Measurements from ENCODE around the gene DMRT3.

Gene DMRT3

GRCh38 chr9:970151-970996 is 6.1 kb upstream of the DMRT3 start:
- no peak for DNase-seq (ENCODE audit: low read depth in 2 of 3, low spot score in 2 of 3)

- DNase-seq (ENCODE audit: low read depth in 2 of 3, low spot score in 2 of 3): no peak
Observed at GRCh38 chr9:971901-972500, 4.5 kb upstream of the DMRT3 start.

GRCh38 chr9:972501-973294 is 3.8 kb upstream of the DMRT3 start:
- DNase-seq (ENCODE audit: low read depth in 2 of 3, low spot score in 2 of 3): no peak

DNA sequence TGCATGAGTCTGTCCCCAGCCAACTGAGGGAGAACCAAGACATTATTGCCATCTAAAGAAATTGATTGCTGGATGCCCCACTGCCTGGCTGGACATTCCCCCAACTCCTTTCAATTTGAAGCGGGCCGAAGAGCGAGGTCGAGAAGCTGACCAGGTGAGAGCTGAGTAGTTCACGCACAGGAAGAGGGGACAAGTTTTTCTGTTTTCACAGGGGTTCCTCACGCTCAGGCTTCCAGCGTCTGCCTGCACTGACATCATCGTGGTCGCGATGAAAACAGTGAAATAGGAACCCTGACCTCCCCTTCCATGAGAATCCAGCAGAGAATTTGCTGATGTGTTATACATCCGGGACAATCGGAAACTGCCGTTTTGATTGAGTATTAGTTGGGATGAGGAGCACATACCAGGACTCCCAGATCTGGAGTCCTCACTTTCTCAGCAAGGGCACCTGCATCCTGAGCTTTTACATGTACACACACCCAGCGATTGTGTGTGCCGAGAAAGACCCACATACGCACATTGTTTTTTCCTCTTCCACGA is 3.1 kb upstream of the DMRT3 start:
- DNase-seq (ENCODE audit: low read depth in 2 of 3, low spot score in 2 of 3): no peak

DNA sequence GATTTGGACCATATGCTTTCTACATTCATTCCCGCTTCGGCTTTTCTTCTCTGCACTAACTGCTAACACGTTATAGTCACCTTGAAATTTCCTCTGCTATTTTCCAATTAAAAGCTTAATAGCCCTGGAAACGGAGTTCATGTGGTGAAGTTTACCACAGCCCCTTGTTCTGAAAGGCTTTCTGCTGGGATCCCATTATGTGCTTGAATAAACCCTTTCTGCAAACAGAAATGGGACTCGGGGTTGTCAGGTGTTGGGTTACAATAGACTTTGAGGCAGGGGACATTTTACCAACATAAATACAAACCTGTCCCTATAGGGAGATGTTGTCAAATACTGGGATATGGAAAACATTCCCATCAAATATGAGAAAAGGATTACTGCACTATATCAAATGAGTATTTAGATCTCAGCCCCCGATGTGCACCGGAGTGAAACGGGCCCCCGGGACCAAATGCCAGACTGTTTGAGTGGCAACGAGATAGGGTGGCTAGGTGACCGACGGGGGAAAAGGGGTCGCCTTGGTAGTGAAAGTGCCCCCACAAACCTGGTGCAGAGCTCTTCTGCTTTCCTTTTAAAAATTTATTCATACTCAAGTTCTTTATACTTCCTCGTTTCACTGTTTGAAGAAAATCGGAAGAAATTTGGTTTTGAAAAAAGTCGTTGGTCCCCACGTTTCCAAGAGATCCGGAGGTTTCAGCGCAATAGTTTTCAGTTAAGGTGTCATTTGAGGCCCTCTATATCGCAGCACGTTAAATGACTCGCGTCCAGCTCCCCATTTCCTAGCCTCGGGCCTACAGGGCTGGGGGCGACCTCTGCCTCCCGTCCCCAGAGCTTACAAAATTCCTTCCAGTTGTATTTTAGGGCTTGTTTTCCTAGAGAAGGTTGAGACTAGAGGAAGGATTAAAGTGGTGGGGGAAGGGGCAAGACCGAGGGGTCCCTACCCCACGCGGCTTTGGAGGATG is 2.1 kb upstream of the DMRT3 start:
- no peak for DNase-seq (ENCODE audit: low read depth in 2 of 3, low spot score in 2 of 3)

GRCh38 chr9:974996-975739 is 1.3 kb upstream of the DMRT3 start:
- DNase-seq (ENCODE audit: low read depth in 2 of 3, low spot score in 2 of 3): no peak

DNA sequence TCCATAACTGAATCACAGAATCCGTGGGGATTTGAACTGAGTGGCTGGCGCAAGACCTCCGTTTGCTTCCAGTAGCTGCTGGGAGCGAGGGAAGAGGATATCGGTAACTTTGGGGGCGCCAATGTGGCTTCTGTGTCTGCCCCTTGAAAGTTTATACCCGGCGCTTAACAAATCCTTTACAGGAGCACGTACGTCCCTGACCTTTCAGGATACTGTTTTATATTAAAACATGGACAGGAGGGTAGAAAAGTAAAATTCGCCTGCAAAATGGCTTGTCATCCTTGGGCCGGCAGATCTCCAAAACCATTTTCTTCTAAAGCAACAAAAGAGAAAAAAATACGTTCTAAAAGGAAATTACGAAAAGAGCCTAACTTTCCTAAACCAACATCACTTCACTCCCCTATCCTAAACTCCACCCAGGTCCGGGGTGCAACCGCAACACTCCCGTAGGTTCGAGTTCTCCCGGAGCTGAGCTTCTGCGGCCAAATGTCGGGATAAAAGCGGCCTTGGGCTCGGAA is 656 bp upstream of the DMRT3 start:
- no peak for DNase-seq (ENCODE audit: low read depth in 2 of 3, low spot score in 2 of 3)

DNA sequence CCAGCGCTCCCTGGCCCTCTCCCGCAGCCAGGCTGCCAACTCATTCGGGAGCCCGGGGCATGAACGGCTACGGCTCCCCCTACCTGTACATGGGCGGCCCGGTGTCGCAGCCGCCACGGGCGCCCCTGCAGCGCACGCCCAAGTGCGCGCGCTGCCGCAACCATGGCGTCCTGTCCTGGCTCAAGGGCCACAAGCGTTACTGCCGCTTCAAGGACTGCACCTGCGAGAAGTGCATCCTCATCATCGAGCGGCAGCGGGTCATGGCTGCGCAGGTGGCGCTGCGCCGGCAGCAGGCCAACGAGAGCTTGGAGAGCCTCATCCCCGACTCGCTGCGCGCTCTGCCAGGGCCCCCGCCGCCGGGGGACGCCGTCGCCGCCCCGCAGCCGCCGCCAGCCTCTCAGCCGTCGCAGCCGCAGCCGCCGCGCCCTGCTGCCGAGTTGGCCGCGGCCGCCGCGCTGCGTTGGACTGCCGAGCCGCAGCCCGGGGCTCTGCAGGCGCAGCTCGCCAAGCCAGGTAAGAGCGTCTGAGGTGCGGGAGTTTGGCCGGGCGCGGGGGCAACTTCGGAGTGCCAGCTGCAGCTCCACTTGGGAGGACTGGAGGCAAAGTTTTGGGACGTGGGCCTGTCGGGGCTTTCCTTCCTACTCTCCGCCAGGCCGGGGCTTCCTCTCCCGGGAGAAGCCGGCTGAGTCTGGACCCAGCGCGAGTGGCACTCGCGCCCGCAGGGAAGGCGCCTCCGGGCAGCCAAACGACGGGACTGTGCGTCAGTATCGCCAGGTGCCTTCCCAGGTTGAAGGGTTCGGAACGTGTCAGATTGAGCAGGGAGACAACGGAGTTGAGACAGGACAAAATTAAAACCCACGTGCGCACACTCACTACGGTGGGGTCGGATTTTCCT is 735 bp downstream of the DMRT3 start:
- no peak for DNase-seq (ENCODE audit: low read depth in 2 of 3, low spot score in 2 of 3)

GRCh38 chr9:977838-978830 is 1.7 kb downstream of the DMRT3 start:
- no peak for DNase-seq (ENCODE audit: low read depth in 2 of 3, low spot score in 2 of 3)

GRCh38 chr9:979983-980382 is 3.5 kb downstream of the DMRT3 start:
- DNase-seq (ENCODE audit: low read depth in 2 of 3, low spot score in 2 of 3): no peak

- DNase-seq (ENCODE audit: low read depth in 2 of 3, low spot score in 2 of 3): no peak
Observed at GRCh38 chr9:980640-981039, 4.2 kb downstream of the DMRT3 start.

GRCh38 chr9:981491-981898 is 5.0 kb downstream of the DMRT3 start:
- DNase-seq (ENCODE audit: low read depth in 2 of 3, low spot score in 2 of 3): no peak

- no peak for DNase-seq (ENCODE audit: low read depth in 2 of 3, low spot score in 2 of 3)
Observed at GRCh38 chr9:982394-983230, 6.2 kb downstream of the DMRT3 start.

GRCh38 chr9:994005-994404 is 17.6 kb downstream of the DMRT3 start:
- no peak for DNase-seq (ENCODE audit: low read depth in 2 of 3, low spot score in 2 of 3)

DNA sequence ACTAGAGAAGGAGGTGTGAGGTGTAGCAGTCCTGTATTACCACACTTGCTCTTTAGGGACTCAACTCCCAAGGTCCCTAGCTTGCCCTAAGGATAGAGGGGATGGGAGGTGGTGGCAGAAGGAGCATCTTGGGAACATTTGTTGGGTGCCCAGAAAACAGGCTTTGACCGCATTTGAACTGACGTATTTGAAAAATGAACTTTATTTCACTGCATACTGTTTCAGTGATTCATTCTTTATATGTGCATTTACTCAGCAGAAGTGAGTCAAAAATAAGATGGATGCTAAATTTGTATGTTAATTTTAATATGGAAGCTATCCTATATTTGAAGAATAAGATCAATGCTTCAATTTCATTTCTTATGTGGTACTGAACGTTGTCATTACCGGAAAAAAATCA is 18.7 kb downstream of the DMRT3 start:
- no peak for DNase-seq (ENCODE audit: low read depth in 2 of 3, low spot score in 2 of 3)

DNA sequence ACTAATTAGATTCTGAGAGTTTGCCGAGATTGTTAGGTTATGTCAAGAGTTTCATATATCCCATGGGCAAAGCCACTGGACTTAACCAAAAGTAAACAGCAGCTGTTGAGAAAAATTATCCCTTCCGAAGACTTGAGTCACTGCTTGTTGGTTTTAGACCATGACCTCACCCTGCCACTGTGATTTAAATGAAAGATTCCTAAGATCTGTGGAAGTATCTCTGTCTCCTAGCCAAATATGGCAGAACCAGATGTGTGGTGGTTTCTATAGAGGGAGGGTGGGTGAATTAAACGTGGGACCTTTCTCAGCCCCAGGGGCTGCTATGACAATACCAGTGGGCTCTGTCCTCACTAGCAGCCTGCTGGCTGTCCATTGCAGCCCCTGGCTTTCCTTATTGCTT is 19.3 kb downstream of the DMRT3 start:
- DNase-seq (ENCODE audit: low read depth in 2 of 3, low spot score in 2 of 3): no peak

Data from activated CD8-positive, alpha-beta memory T cell treated with anti-CD3 and anti-CD28 coated beads for 48 hours (primary cell).